Measurements from ENCODE around the gene BCLAF1. TPM values are rescaled to one million over a fixed set of nuclear protein-coding genes. Genes with fewer than 3 reads are reported as not detected.
"Not testable (repeated sequence)": the region's sequence is repeated elsewhere in the genome, so short reads cannot be mapped to it uniquely, and the experiment has no call there.

Gene BCLAF1
- total RNA-seq, 1 donor from 2014 or later, result 241 TPM

DNA sequence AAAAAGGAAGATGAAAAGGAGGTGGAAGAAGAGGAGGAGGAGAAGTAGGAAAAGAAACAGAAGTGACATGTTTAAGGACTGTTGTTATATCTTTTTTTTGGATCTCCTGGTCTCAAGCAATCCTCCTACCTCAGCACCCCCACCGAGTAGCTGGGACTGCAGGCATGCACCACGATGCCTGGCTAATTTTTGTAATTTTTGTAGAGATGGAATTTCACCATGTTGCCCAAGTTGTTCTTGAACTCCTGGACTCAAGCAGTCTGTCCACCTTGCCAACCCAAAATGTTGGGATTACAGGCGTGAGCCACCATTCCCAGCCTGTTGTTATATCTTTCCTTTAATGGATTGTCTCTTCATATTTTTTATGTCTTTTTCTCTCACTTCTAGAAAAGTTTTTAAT lies 19.5 kb upstream of the BCLAF1 start:
- peaks cover 3% of the 10 kb centered on the region for H3K27me3 Mint-ChIP-seq (ENCODE audit: low read depth)
- no peak overlapping the region for H3K27ac Mint-ChIP-seq
- DNase-seq (ENCODE audit: low spot score in 2 of 2, unreplicated experiment in 2 of 2), result no peak
- H3K4me1 Mint-ChIP-seq, result no peaks in the 10 kb centered on the region
- no peaks in the 10 kb centered on the region for H3K36me3 Mint-ChIP-seq
- no peaks in the 10 kb centered on the region for H3K9me3 Mint-ChIP-seq
- no peak overlapping the region for H3K4me3 Mint-ChIP-seq
- TF ChIP-seq, protein P1, sequence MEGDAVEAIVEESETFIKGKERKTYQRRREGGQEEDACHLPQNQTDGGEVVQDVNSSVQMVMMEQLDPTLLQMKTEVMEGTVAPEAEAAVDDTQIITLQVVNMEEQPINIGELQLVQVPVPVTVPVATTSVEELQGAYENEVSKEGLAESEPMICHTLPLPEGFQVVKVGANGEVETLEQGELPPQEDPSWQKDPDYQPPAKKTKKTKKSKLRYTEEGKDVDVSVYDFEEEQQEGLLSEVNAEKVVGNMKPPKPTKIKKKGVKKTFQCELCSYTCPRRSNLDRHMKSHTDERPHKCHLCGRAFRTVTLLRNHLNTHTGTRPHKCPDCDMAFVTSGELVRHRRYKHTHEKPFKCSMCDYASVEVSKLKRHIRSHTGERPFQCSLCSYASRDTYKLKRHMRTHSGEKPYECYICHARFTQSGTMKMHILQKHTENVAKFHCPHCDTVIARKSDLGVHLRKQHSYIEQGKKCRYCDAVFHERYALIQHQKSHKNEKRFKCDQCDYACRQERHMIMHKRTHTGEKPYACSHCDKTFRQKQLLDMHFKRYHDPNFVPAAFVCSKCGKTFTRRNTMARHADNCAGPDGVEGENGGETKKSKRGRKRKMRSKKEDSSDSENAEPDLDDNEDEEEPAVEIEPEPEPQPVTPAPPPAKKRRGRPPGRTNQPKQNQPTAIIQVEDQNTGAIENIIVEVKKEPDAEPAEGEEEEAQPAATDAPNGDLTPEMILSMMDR (IDR thresholded peaks at IDR 0.05; ENCODE audit: unreplicated experiment), result no peak

DNA sequence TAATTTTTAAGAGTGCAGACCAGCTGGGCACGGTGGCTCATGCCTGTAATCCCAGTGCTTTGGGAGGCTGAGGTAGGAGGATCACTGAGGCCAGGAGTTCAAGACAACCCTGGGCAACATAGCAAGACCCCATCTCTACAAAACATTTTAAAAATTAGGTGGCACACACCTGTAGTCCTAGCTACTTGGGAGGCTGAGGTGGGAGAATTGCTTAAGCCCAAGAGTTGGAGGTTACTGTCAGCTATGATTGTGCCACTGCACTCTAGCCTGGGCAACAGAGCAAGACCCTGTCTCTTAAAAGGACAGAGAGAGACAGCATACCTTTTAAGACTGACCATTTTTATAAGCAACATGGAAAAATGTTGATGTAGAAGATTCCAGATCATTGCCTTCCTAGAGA lies 18.8 kb upstream of the BCLAF1 start:
- not testable (repeated sequence) for H3K4me3 Mint-ChIP-seq; H3K27ac Mint-ChIP-seq; H3K36me3 Mint-ChIP-seq; H3K9me3 Mint-ChIP-seq; H3K27me3 Mint-ChIP-seq (ENCODE audit: low read depth); DNase-seq (ENCODE audit: low spot score in 2 of 2, unreplicated experiment in 2 of 2); H3K4me1 Mint-ChIP-seq

DNA sequence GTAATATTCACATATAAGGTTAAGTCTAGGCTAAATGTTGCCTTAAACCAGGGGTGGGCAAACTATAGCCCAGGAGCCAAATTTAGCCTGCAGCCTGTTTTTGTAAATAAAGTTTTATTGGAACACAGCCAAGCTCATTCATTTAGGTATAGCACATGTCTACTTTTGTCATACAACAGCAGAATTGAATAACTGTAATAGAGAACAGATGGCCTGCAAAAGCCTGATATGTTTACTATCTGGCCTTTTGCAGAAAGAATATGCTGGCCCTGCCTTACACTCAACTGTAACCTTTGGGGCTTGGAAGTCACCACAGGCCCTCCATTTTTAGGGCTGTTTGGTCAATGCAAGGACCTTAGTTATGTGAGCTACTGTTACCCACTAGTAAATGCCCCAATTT lies 17.7 kb upstream of the BCLAF1 start:
- DNase-seq (ENCODE audit: low spot score in 2 of 2, unreplicated experiment in 2 of 2), result no peak
- TF ChIP-seq, protein P1 (IDR thresholded peaks at IDR 0.05; ENCODE audit: unreplicated experiment), result no peak
- Mint-ChIP-seq H3K36me3 (no peaks in the 10 kb centered on the region), H3K27ac (no peak overlapping the region), H3K4me1 (no peaks in the 10 kb centered on the region), H3K27me3 (ENCODE audit: low read depth) (no peaks in the 10 kb centered on the region), H3K4me3 (no peak overlapping the region), H3K9me3 (peaks cover 4% of the 10 kb centered on the region)

DNA sequence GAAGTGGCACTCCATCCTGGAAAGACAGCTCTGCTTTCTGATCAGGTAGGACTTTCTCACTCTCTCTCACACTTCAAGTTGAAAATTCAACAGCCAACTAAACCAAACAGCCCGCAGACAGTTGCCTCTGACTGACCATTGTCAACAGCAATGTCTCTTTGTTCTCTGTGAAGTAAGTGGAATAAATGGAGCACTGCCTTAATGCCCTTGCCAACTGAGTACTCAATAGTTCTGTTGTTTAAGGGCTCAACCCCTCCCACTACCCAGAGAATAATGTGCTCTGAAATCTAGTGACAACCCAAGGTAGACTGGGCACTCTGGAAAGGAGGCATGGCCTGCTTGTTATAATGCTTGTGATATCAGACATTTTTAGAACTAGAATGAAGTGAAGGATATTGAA lies 16.8 kb upstream of the BCLAF1 start:
- no peaks in the 10 kb centered on the region for H3K36me3 Mint-ChIP-seq

DNA sequence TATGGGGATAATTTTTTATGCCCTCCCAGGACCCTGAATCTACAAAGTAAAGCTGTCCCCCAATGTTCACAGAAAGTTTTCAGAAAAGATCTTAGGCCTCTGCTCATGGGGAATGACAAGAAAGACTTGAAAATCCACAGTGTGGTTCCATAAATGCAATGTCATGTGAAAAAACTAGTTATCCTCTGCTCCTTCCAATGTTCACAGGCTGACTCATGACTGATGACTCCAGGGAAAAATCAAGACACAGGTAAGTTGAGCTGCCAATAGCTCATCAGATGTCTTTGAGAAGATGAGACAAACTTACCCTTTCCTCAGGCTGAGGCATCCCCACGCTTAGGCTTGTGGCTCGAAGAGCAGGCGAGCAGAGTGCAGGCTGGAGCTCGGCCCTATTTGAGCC lies 14.8 kb upstream of the BCLAF1 start:
- H3K27ac Mint-ChIP-seq, result no peak overlapping the region
- H3K36me3 Mint-ChIP-seq, result no peaks in the 10 kb centered on the region
- TF ChIP-seq, protein P1 (IDR thresholded peaks at IDR 0.05; ENCODE audit: unreplicated experiment), result no peak
- peaks cover 8% of the 10 kb centered on the region for H3K9me3 Mint-ChIP-seq
- DNase-seq (ENCODE audit: low spot score in 2 of 2, unreplicated experiment in 2 of 2), result no peak
- no peak overlapping the region for H3K4me3 Mint-ChIP-seq
- H3K4me1 Mint-ChIP-seq, result no peaks in the 10 kb centered on the region
- H3K27me3 Mint-ChIP-seq (ENCODE audit: low read depth), result no peaks in the 10 kb centered on the region

More for the DNA sequence above, 16.8 kb upstream of the BCLAF1 start:
- Mint-ChIP-seq H3K27ac (no peak overlapping the region), H3K27me3 (ENCODE audit: low read depth) (no peaks in the 10 kb centered on the region), H3K9me3 (peaks cover 4% of the 10 kb centered on the region), H3K4me1 (no peaks in the 10 kb centered on the region), H3K4me3 (no peak overlapping the region)
- TF ChIP-seq, protein P1 (IDR thresholded peaks at IDR 0.05; ENCODE audit: unreplicated experiment), result no peak
- DNase-seq (ENCODE audit: low spot score in 2 of 2, unreplicated experiment in 2 of 2), result no peak

DNA sequence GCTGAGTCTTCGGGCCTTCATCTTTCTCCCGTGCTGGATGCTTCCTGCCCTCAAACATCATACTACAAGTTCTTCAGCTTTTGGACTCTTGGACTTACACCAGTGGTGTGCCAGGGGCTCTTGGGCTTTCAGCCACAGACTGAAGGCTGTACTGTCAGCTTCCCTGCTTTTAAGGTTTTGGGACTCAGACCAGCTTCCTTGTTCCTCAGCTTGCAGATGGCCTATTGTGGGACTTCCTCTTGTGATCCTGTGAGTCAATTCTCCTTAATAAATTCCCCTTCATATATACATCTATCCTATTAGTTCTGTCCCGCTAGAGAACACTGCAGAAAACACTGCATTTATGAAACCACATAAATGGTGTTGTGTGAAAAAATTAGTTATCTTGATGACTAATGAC lies 13.9 kb upstream of the BCLAF1 start:
- TF ChIP-seq, protein P1 (IDR thresholded peaks at IDR 0.05; ENCODE audit: unreplicated experiment), result no peak

More for the DNA sequence above, 13.9 kb upstream of the BCLAF1 start:
- Mint-ChIP-seq H3K27ac (no peak overlapping the region), H3K27me3 (ENCODE audit: low read depth) (no peaks in the 10 kb centered on the region), H3K4me3 (no peak overlapping the region), H3K4me1 (no peaks in the 10 kb centered on the region), H3K9me3 (peaks cover 8% of the 10 kb centered on the region), H3K36me3 (no peaks in the 10 kb centered on the region)
- no peak for DNase-seq (ENCODE audit: low spot score in 2 of 2, unreplicated experiment in 2 of 2)

Measured in mesothelial cell of epicardium (in vitro differentiated cells).